ENCODE data around the gene SYNDIG1L.

DNA sequence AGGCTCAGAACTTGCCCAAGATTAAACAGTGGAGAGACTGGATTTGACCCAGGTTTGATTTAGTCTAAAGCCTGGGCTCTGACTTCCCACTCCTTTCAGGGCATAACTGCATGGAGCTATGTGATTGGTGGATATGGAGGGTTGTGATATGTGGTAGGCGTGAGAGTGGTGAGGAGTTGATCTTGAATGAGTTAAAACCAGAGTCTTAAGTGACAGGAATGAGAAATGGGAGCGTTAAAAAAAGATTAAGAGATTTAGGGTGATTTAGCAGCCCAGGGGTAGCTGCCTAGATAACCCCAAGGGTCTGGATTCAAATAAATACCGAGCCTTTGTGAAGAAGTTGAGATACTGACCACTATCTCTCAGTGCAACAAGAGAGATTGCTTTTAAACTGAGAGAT, 8.4 kb downstream of the SYNDIG1L start:
- no peak for TF ChIP-seq CTCF (conservative IDR thresholded peaks at IDR 0.05; ENCODE audit: low read depth, low read length)
- TF ChIP-seq EZH2 (IDR thresholded peaks at IDR 0.05; ENCODE audit: low read length, unreplicated experiment), result no peak
